Panc1 (cell line): ENCODE measurements around the gene KCNQ1.

ENCODE experiments used
- CTCF ChIP-seq: fragments of 450-650 bp; IDR thresholded peaks from 2 replicates; pipeline ENCODE4 v1.5.1; 2017; ENCODE audit warnings: mild to moderate bottlenecking
- POLR2AphosphoS5 ChIP-seq: IDR thresholded peaks from 2 replicates; pipeline ENCODE4 v1.6.1; 2012; ENCODE audit warnings: mild to moderate bottlenecking, low read depth, low read length, moderate library complexity
- SIN3A ChIP-seq: IDR thresholded peaks from 2 replicates; pipeline ENCODE4 v1.6.1; 2012; ENCODE audit warnings: low read depth, mild to moderate bottlenecking, low read length, moderate library complexity, borderline replicate concordance; ENCODE audit not compliant: insufficient read depth
- TF ChIP-seq, protein P1 (sequence below), 2 experiments: IDR thresholded peaks; 2 replicates each; pipeline ENCODE4 v1.6.1; 2011 to 2012; ENCODE audit warnings: low read depth in 2 of 2, control low read depth in 1 of 2, low read length in 1 of 2, mild to moderate bottlenecking in 1 of 2, moderate library complexity in 1 of 2; ENCODE audit not compliant: insufficient read depth in 1 of 2

GRCh38 chr11:2529173-2529572 is 84.4 kb downstream of the KCNQ1 start:
- no peak for TF ChIP-seq CTCF
- TF ChIP-seq POLR2AphosphoS5: no peak
- TF ChIP-seq, protein P1, sequence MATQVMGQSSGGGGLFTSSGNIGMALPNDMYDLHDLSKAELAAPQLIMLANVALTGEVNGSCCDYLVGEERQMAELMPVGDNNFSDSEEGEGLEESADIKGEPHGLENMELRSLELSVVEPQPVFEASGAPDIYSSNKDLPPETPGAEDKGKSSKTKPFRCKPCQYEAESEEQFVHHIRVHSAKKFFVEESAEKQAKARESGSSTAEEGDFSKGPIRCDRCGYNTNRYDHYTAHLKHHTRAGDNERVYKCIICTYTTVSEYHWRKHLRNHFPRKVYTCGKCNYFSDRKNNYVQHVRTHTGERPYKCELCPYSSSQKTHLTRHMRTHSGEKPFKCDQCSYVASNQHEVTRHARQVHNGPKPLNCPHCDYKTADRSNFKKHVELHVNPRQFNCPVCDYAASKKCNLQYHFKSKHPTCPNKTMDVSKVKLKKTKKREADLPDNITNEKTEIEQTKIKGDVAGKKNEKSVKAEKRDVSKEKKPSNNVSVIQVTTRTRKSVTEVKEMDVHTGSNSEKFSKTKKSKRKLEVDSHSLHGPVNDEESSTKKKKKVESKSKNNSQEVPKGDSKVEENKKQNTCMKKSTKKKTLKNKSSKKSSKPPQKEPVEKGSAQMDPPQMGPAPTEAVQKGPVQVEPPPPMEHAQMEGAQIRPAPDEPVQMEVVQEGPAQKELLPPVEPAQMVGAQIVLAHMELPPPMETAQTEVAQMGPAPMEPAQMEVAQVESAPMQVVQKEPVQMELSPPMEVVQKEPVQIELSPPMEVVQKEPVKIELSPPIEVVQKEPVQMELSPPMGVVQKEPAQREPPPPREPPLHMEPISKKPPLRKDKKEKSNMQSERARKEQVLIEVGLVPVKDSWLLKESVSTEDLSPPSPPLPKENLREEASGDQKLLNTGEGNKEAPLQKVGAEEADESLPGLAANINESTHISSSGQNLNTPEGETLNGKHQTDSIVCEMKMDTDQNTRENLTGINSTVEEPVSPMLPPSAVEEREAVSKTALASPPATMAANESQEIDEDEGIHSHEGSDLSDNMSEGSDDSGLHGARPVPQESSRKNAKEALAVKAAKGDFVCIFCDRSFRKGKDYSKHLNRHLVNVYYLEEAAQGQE (IDR thresholded peaks at IDR 0.05; ENCODE audit: insufficient read depth in 1 of 2, low read depth in 2 of 2, low read length in 1 of 2): no peak
- no peak for TF ChIP-seq SIN3A
